ENCODE measurements around the gene ATP8B4. TPM values are rescaled to one million over a fixed set of nuclear protein-coding genes. Genes with fewer than 3 reads are reported as not detected.

ATP8B4 gene
- total and polyA plus RNA-seq, 2 donors from 2014 or later = 2.1 to 12.5 TPM

GRCh38 chr15:50055332-50055731 lies 63.7 kb downstream of the ATP8B4 start:
- Histone ChIP-seq H3K4me3 (ENCODE audit: low read length in 3 of 3) (no peak overlapping the region), H3K4me1 (ENCODE audit: control insufficient read depth in 2 of 3, insufficient read depth in 2 of 3, low read depth in 1 of 3, low read length in 3 of 3) (peaks cover 0 to 9% (median 0%) of the 10 kb centered on the region in 3 donors), H3K9me3 (ENCODE audit: control insufficient read depth in 2 of 3, insufficient read depth in 1 of 3, low read length in 3 of 3) (no peaks in the 10 kb centered on the region), H3K27ac (ENCODE audit: low read depth in 2 of 2, low read length in 2 of 2) (peak overlapping the region in 1 of 2 donors; percentile 13), H3K36me3 (ENCODE audit: control insufficient read depth in 2 of 3, insufficient read depth in 3 of 3, low read length in 3 of 3) (no peaks in the 10 kb centered on the region), H3K27me3 (ENCODE audit: control insufficient read depth, insufficient read depth, low read length) (no peaks in the 10 kb centered on the region), H3K9ac (ENCODE audit: low read length in 3 of 3) (no peak overlapping the region)
- no peak for FAIRE-seq
- TF ChIP-seq, protein P1, sequence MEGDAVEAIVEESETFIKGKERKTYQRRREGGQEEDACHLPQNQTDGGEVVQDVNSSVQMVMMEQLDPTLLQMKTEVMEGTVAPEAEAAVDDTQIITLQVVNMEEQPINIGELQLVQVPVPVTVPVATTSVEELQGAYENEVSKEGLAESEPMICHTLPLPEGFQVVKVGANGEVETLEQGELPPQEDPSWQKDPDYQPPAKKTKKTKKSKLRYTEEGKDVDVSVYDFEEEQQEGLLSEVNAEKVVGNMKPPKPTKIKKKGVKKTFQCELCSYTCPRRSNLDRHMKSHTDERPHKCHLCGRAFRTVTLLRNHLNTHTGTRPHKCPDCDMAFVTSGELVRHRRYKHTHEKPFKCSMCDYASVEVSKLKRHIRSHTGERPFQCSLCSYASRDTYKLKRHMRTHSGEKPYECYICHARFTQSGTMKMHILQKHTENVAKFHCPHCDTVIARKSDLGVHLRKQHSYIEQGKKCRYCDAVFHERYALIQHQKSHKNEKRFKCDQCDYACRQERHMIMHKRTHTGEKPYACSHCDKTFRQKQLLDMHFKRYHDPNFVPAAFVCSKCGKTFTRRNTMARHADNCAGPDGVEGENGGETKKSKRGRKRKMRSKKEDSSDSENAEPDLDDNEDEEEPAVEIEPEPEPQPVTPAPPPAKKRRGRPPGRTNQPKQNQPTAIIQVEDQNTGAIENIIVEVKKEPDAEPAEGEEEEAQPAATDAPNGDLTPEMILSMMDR (IDR thresholded peaks at IDR 0.05; ENCODE audit: borderline replicate concordance, extremely low read depth, insufficient read depth) = no peak
- intact Hi-C loops (cut with DNase I) = no loop called here
- DNase-seq = no peak

GRCh38 chr15:50053055-50053856 lies 65.8 kb downstream of the ATP8B4 start:
- intact Hi-C loops (cut with DNase I) = no loop called here
- H3K4me1 ChIP-seq (ENCODE audit: control insufficient read depth in 2 of 3, insufficient read depth in 2 of 3, low read depth in 1 of 3, low read length in 3 of 3) = no peaks in the 10 kb centered on the region
- no peak overlapping the region for H3K4me3 ChIP-seq (ENCODE audit: low read length in 3 of 3)
- H3K36me3 ChIP-seq (ENCODE audit: control insufficient read depth in 2 of 3, insufficient read depth in 3 of 3, low read length in 3 of 3) = no peaks in the 10 kb centered on the region
- TF ChIP-seq, protein P1 (IDR thresholded peaks at IDR 0.05; ENCODE audit: borderline replicate concordance, extremely low read depth, insufficient read depth) = no peak
- H3K27ac ChIP-seq (ENCODE audit: low read depth in 2 of 2, low read length in 2 of 2) = no peak overlapping the region
- no peak overlapping the region for H3K9ac ChIP-seq (ENCODE audit: low read length in 3 of 3)
- DNase-seq (no peak), FAIRE-seq (no peak)
- no peaks in the 10 kb centered on the region for H3K9me3 ChIP-seq (ENCODE audit: control insufficient read depth in 2 of 3, insufficient read depth in 1 of 3, low read length in 3 of 3)
- H3K27me3 ChIP-seq (ENCODE audit: control insufficient read depth, insufficient read depth, low read length) = no peaks in the 10 kb centered on the region

DNA sequence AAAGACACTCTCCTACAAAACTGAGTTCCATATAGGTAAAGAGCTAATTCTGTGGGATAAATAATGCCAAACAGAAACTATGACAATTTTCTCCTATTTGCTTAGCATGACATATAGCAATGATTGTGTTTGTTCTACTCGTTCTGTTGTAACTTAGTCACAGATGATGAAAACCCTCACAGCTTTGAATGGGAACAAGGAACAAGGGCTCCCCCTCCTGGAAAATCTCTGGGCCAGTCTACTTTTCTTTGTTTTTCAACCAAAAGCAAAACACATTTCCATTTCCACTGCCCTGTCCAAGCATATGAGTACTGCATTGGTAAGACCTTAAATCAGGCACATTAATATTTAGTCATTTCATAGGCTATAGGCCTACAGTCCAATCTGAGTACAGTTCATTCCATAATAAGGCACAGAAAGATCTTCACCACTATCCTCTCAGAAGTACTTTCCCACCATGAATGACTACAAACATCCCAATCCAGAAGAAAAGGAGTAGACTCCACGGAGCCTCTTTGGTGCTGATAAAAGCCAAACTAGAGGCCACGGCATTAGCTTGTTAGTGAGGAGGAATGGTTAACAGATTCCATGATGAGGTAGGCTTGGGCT lies 67.1 kb downstream of the ATP8B4 start:
- H3K4me3 ChIP-seq (ENCODE audit: low read length in 3 of 3) = no peak overlapping the region
- DNase-seq (peak in 4 of 5 donors; percentile 40 to 85 (median 60)), FAIRE-seq (no peak)
- intact Hi-C loops (cut with DNase I) = no loop called here
- TF ChIP-seq, protein P1 (IDR thresholded peaks at IDR 0.05; ENCODE audit: borderline replicate concordance, extremely low read depth, insufficient read depth) = peak; percentile 39
- H3K27ac ChIP-seq (ENCODE audit: low read depth in 2 of 2, low read length in 2 of 2) = no peak overlapping the region
- no peak overlapping the region for H3K9ac ChIP-seq (ENCODE audit: low read length in 3 of 3)
- no peaks in the 10 kb centered on the region for H3K27me3 ChIP-seq (ENCODE audit: control insufficient read depth, insufficient read depth, low read length)
- no peaks in the 10 kb centered on the region for H3K9me3 ChIP-seq (ENCODE audit: control insufficient read depth in 2 of 3, insufficient read depth in 1 of 3, low read length in 3 of 3)
- H3K36me3 ChIP-seq (ENCODE audit: control insufficient read depth in 2 of 3, insufficient read depth in 3 of 3, low read length in 3 of 3) = no peaks in the 10 kb centered on the region
- H3K4me1 ChIP-seq (ENCODE audit: control insufficient read depth in 2 of 3, insufficient read depth in 2 of 3, low read depth in 1 of 3, low read length in 3 of 3) = no peaks in the 10 kb centered on the region

Data from kidney (tissue), 14 donors.